Measurements from ENCODE around the gene IGSF5.

DNA sequence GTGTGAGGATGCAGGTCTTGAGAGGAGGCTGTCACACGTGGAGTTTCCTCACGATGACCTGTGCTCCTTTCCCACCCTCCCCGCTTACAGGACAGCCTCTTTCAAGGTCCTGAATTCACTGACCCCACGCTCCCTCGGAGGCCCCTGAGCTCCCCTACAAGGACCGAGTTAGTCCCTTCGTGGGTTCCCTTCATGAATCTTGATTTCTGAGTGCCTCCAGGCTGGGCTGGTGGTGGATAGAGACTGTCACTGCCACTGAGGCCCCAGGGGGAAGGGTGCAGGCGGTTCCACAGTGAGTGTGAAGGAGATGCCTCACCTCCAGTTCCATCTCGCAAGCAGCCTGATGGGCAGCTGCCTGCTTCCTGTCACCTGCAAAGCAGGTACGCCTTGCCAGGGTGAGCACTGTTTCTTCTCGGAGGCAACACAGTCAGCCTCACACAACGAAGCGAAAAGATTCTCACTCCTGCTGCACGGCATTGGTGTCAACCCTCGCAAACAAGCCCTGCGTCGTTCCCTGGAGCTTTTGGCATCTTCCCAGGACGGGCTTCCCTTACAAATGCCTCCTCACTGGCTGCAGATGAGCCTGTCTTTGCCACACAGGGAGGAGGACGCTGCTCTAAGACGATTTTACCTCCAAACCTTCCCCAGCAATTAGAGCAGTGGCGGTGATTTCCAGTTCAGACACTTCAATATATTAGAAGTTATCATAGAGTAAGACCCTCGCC lies 95.6 kb downstream of the IGSF5 start:
- TF ChIP-seq POLR2A (IDR thresholded peaks at IDR 0.05) = no peak
- TF ChIP-seq, protein P1, sequence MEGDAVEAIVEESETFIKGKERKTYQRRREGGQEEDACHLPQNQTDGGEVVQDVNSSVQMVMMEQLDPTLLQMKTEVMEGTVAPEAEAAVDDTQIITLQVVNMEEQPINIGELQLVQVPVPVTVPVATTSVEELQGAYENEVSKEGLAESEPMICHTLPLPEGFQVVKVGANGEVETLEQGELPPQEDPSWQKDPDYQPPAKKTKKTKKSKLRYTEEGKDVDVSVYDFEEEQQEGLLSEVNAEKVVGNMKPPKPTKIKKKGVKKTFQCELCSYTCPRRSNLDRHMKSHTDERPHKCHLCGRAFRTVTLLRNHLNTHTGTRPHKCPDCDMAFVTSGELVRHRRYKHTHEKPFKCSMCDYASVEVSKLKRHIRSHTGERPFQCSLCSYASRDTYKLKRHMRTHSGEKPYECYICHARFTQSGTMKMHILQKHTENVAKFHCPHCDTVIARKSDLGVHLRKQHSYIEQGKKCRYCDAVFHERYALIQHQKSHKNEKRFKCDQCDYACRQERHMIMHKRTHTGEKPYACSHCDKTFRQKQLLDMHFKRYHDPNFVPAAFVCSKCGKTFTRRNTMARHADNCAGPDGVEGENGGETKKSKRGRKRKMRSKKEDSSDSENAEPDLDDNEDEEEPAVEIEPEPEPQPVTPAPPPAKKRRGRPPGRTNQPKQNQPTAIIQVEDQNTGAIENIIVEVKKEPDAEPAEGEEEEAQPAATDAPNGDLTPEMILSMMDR (IDR thresholded peaks at IDR 0.05 in 4 of 5, conservative IDR thresholded peaks at IDR 0.05 in 1 of 5) = no peak
